ENCODE measurements around the gene CREBRF. TPM values are rescaled to one million over a fixed set of nuclear protein-coding genes. Genes with fewer than 3 reads are reported as not detected.
A peak's percentile ranks its signal among the peaks of the same experiment; 100 is the strongest.

CREBRF gene
- total and polyA plus RNA-seq, 4 donors, result 8.1 to 48.5 (median 15.7) TPM

DNA sequence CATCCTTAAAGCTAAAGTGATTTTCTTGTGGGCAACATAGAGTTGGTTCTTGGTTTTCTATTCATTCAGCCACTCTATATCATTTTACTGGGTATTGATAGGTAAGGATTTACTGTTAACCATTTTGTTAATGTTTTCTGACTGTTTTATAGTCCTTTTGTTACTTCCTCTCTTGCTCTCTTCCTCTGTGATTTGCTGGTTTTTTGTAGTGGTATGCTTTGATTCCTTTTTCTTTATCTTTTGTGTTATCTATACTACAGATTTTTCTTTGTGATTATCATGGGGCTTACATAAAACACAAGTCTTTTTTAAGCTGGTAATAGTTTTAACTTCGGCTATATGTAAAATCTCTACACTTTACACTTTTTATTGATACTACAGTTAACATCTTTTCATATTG, 43.3 kb downstream of the CREBRF start:
- no peaks in the 10 kb centered on the region for H3K9me3 ChIP-seq (ENCODE audit: control insufficient read depth in 4 of 4, insufficient read depth in 3 of 4, low read length in 3 of 4)
- H3K27me3 ChIP-seq (ENCODE audit: control insufficient read depth in 3 of 3, insufficient read depth in 3 of 3, low read length in 2 of 3), result no peaks in the 10 kb centered on the region
- no peak overlapping the region for H3K27ac ChIP-seq (ENCODE audit: low read depth in 1 of 2, low read length in 1 of 2)
- no peak for ATAC-seq (ENCODE audit: insufficient read depth, low FRiP score)
- no peak for DNase-seq
- WGBS, 2 donors, result 89 to 94% methylated on average over 1 of the region's 1 CpG
- H3K9ac ChIP-seq (ENCODE audit: insufficient read depth in 1 of 2, low read length in 2 of 2), result no peak overlapping the region
- H3K4me3 ChIP-seq, result no peak overlapping the region
- TF ChIP-seq, protein P1, sequence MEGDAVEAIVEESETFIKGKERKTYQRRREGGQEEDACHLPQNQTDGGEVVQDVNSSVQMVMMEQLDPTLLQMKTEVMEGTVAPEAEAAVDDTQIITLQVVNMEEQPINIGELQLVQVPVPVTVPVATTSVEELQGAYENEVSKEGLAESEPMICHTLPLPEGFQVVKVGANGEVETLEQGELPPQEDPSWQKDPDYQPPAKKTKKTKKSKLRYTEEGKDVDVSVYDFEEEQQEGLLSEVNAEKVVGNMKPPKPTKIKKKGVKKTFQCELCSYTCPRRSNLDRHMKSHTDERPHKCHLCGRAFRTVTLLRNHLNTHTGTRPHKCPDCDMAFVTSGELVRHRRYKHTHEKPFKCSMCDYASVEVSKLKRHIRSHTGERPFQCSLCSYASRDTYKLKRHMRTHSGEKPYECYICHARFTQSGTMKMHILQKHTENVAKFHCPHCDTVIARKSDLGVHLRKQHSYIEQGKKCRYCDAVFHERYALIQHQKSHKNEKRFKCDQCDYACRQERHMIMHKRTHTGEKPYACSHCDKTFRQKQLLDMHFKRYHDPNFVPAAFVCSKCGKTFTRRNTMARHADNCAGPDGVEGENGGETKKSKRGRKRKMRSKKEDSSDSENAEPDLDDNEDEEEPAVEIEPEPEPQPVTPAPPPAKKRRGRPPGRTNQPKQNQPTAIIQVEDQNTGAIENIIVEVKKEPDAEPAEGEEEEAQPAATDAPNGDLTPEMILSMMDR (IDR thresholded peaks at IDR 0.05; ENCODE audit: control extremely low read depth, extremely low read depth), result no peak
- peaks cover 0 to 5% (median 2%) of the 10 kb centered on the region in 4 donors for H3K36me3 ChIP-seq (ENCODE audit: control insufficient read depth in 4 of 4, insufficient read depth in 4 of 4, low read length in 4 of 4)
- peaks cover 0 to 8% (median 2%) of the 10 kb centered on the region in 5 donors for H3K4me1 ChIP-seq (ENCODE audit: control insufficient read depth in 5 of 5, insufficient read depth in 5 of 5, low read length in 5 of 5)

GRCh38 chr5:173101245-173101644, 45.1 kb downstream of the CREBRF start:
- 96 to 98% methylated on average over 2 of the region's 2 CpGs for WGBS, 2 donors
- no peak overlapping the region for H3K27ac ChIP-seq (ENCODE audit: low read depth in 1 of 2, low read length in 1 of 2)
- peaks cover 0 to 8% (median 0%) of the 10 kb centered on the region in 5 donors for H3K4me1 ChIP-seq (ENCODE audit: control insufficient read depth in 5 of 5, insufficient read depth in 5 of 5, low read length in 5 of 5)
- peaks cover 0 to 5% (median 2%) of the 10 kb centered on the region in 4 donors for H3K36me3 ChIP-seq (ENCODE audit: control insufficient read depth in 4 of 4, insufficient read depth in 4 of 4, low read length in 4 of 4)
- no peak for ATAC-seq (ENCODE audit: insufficient read depth, low FRiP score)
- no peaks in the 10 kb centered on the region for H3K9me3 ChIP-seq (ENCODE audit: control insufficient read depth in 4 of 4, insufficient read depth in 3 of 4, low read length in 3 of 4)
- DNase-seq, result no peak
- TF ChIP-seq, protein P1 (IDR thresholded peaks at IDR 0.05; ENCODE audit: control extremely low read depth, extremely low read depth), result no peak
- no peak overlapping the region for H3K4me3 ChIP-seq
- H3K9ac ChIP-seq (ENCODE audit: insufficient read depth in 1 of 2, low read length in 2 of 2), result no peak overlapping the region
- H3K27me3 ChIP-seq (ENCODE audit: control insufficient read depth in 3 of 3, insufficient read depth in 3 of 3, low read length in 2 of 3), result no peaks in the 10 kb centered on the region

GRCh38 chr5:173103411-173103810, 47.3 kb downstream of the CREBRF start:
- DNase-seq (no peak), ATAC-seq (ENCODE audit: insufficient read depth, low FRiP score) (no peak)
- Histone ChIP-seq H3K27ac (ENCODE audit: low read depth in 1 of 2, low read length in 1 of 2) (no peak overlapping the region), H3K4me3 (no peak overlapping the region), H3K9me3 (ENCODE audit: control insufficient read depth in 4 of 4, insufficient read depth in 3 of 4, low read length in 3 of 4) (no peaks in the 10 kb centered on the region), H3K9ac (ENCODE audit: insufficient read depth in 1 of 2, low read length in 2 of 2) (no peak overlapping the region), H3K36me3 (ENCODE audit: control insufficient read depth in 4 of 4, insufficient read depth in 4 of 4, low read length in 4 of 4) (peaks cover 0 to 5% (median 3%) of the 10 kb centered on the region in 4 donors), H3K4me1 (ENCODE audit: control insufficient read depth in 5 of 5, insufficient read depth in 5 of 5, low read length in 5 of 5) (peaks cover 0 to 6% (median 0%) of the 10 kb centered on the region in 5 donors), H3K27me3 (ENCODE audit: control insufficient read depth in 3 of 3, insufficient read depth in 3 of 3, low read length in 2 of 3) (no peaks in the 10 kb centered on the region)
- WGBS, 2 donors, result 85 to 100% methylated on average over 1 of the region's 1 CpG
- TF ChIP-seq, protein P1 (IDR thresholded peaks at IDR 0.05; ENCODE audit: control extremely low read depth, extremely low read depth), result no peak

DNA sequence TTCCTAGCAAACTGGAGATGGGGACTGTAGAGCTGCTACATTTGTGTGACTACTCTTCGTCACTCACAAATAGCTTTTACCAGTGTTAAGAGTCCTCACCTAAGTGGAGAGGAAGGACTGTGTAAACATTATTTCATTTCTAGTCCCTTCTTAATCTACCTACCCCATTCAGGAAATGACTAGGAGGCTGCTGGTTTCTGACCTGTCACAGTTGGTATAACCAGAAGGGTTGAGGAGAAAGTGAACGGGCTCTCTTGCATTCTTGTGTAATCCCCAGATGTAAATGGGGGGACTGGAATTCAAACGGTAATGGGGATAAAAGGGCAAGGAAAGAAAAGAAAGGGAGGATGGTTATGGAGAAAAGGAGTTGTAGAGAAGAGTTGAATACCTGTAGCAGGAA, 52.8 kb downstream of the CREBRF start:
- H3K4me1 ChIP-seq (ENCODE audit: control insufficient read depth in 5 of 5, insufficient read depth in 5 of 5, low read length in 5 of 5), result peaks cover 0 to 3% (median 0%) of the 10 kb centered on the region in 5 donors
- TF ChIP-seq, protein P1 (IDR thresholded peaks at IDR 0.05; ENCODE audit: control extremely low read depth, extremely low read depth), result no peak
- no peak overlapping the region for H3K9ac ChIP-seq (ENCODE audit: insufficient read depth in 1 of 2, low read length in 2 of 2)
- no peaks in the 10 kb centered on the region for H3K9me3 ChIP-seq (ENCODE audit: control insufficient read depth in 4 of 4, insufficient read depth in 3 of 4, low read length in 3 of 4)
- DNase-seq (no peak), ATAC-seq (ENCODE audit: insufficient read depth, low FRiP score) (peak; percentile 58)
- H3K4me3 ChIP-seq, result no peak overlapping the region
- H3K27me3 ChIP-seq (ENCODE audit: control insufficient read depth in 3 of 3, insufficient read depth in 3 of 3, low read length in 2 of 3), result no peaks in the 10 kb centered on the region
- 44 to 50% methylated on average over 3 of the region's 3 CpGs for WGBS, 2 donors
- H3K27ac ChIP-seq (ENCODE audit: low read depth in 1 of 2, low read length in 1 of 2), result no peak overlapping the region
- H3K36me3 ChIP-seq (ENCODE audit: control insufficient read depth in 4 of 4, insufficient read depth in 4 of 4, low read length in 4 of 4), result peaks cover 6 to 23% (median 11%) of the 10 kb centered on the region in 4 donors

All from lung (tissue), 12 donors.